Choroid plexus epithelial cell (primary cell): ENCODE data around the gene IL21.
A peak's percentile ranks its signal among the peaks of the same experiment; 100 is the strongest.
"Not testable (repeated sequence)": the region's sequence is repeated elsewhere in the genome, so short reads cannot be mapped to it uniquely, and the experiment has no call there.

Experiments
- DNase-seq: peaks from one replicate; pipeline ENCODE4 v3.0.0-alpha.2; 2010; ENCODE audit warnings: low read depth
- H3K4me3 ChIP-seq: 2 replicates; pipeline ENCODE4 v1.5.1; 2011; ENCODE audit warnings: low read depth, mild to moderate bottlenecking, control low read depth, low read length, moderate library complexity
- CTCF ChIP-seq: conservative IDR thresholded peaks from 2 replicates; pipeline ENCODE4 v1.5.1; 2011; ENCODE audit warnings: low read depth, mild to moderate bottlenecking, control low read depth, inconsistent platforms, low read length, moderate library complexity

IL21 gene

GRCh38 chr4:122577808-122578781 is 42.8 kb downstream of the IL21 start:
- TF ChIP-seq CTCF: peak; percentile 88
- no peak overlapping the region for H3K4me3 ChIP-seq
- peak; percentile 69 for DNase-seq

- H3K4me3 ChIP-seq: no peak overlapping the region
- no peak for DNase-seq
- no peak for TF ChIP-seq CTCF
Observed at GRCh38 chr4:122577189-122577553, 43.7 kb downstream of the IL21 start.

- H3K4me3 ChIP-seq: no peak overlapping the region
- DNase-seq: peak; percentile 78
- peak; percentile 68 for TF ChIP-seq CTCF
Observed at GRCh38 chr4:122576261-122577188, 44.3 kb downstream of the IL21 start.

- DNase-seq, H3K4me3 ChIP-seq: not testable (repeated sequence)
Observed at GRCh38 chr4:122574347-122574746, 46.5 kb downstream of the IL21 start.

GRCh38 chr4:122562449-122562848 is 58.4 kb downstream of the IL21 start:
- TF ChIP-seq CTCF: no peak
- no peak for DNase-seq
- no peak overlapping the region for H3K4me3 ChIP-seq
